Large intestine (tissue), 3 donors: ENCODE results near the gene CRMP1. TPM values are rescaled to one million over a fixed set of nuclear protein-coding genes. Genes with fewer than 3 reads are reported as not detected.

ENCODE experiments used
- DNase-seq, 2 donors: peaks; one replicate each; pipeline versions ENCODE4 v3.0.0 to v3.0.0-alpha.2; 2013
- H3K27ac ChIP-seq: one replicate; pipeline ENCODE4 v1.5.1; 2013; ENCODE audit warnings: low read length
- H3K27me3 ChIP-seq: 2 replicates; pipeline ENCODE4 v1.6.1; 2013; ENCODE audit warnings: low read length; ENCODE audit not compliant: control insufficient read depth, insufficient read depth
- H3K36me3 ChIP-seq: 2 replicates; pipeline ENCODE4 v1.6.1; 2013; ENCODE audit warnings: low read length; ENCODE audit not compliant: control insufficient read depth, insufficient read depth
- H3K4me1 ChIP-seq: one replicate; pipeline ENCODE4 v1.6.1; 2013; ENCODE audit warnings: low read length; ENCODE audit not compliant: control insufficient read depth, insufficient read depth
- H3K4me3 ChIP-seq: one replicate; pipeline ENCODE4 v1.5.1; 2013; ENCODE audit warnings: low read length
- H3K9me3 ChIP-seq: one replicate; pipeline ENCODE4 v1.6.1; 2013; ENCODE audit warnings: mild to moderate bottlenecking, low read depth, low read length, moderate library complexity; ENCODE audit not compliant: control insufficient read depth
- WGBS: methylation state at CpG from one replicate; pipeline ENCODE4 v1.1.5; 2013; ENCODE audit warnings: low lambda C conversion rate; ENCODE audit not compliant: insufficient coverage; 5-methylcytosine and 5-hydroxymethylcytosine counted together
- polyA plus RNA-seq: library from polyadenylated mRNA; unstranded; fragments of 120-200 nt; gene quantifications from one replicate; pipeline ENCODE4 v1.2.1, GENCODE V29; 2013

CRMP1 gene
- polyA plus RNA-seq, 1 donor = 31.5 TPM

DNA sequence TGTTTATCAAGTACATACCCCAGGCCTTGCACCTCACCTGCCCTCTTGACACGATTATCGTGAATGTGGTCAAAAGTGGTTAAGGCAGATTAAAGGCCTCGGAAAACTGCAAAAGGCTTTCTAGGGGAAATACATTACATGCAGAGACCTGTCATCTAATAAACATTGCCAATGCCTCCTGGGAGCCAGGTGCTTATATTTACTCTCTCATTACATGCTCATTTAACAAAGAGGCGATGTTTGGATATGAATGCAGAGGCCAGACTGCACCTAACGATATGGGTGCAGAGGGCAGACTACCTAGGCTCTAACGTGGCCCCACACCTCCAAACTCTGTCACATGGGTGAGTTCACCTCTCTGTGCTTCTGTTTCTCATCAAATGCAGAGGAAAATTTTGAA lies 14.5 kb downstream of the CRMP1 start:
- no peak for DNase-seq
- no peaks in the 10 kb centered on the region for H3K4me1 ChIP-seq
- WGBS = 71% methylated on average over 1 of the region's 6 CpGs
- H3K27ac ChIP-seq = no peak overlapping the region
- H3K27me3 ChIP-seq = no peaks in the 10 kb centered on the region
- no peaks in the 10 kb centered on the region for H3K9me3 ChIP-seq
- H3K4me3 ChIP-seq = no peak overlapping the region
- H3K36me3 ChIP-seq = no peaks in the 10 kb centered on the region

DNA sequence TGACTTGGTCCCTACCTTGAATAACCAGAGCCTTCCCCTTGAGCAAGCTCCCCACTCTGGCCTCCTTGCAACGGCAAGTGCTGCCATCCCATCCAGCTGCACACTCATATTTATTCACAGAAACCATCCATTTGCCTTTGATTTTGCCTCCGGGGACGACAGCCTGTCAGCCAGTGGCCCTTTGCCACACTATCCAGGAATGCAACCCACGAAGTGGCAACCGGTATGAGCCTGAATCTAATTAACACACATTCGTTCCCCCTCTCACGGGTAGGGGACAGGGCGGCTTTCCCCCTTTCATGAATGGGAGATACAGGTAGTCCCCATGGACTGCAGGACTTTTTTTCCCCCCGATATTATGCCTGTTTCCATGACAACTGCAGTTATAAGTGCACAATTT lies 15.5 kb downstream of the CRMP1 start:
- Histone ChIP-seq H3K4me3 (no peak overlapping the region), H3K27me3 (no peaks in the 10 kb centered on the region), H3K9me3 (no peaks in the 10 kb centered on the region), H3K4me1 (no peaks in the 10 kb centered on the region), H3K27ac (no peak overlapping the region), H3K36me3 (no peaks in the 10 kb centered on the region)
- DNase-seq = no peak
- no CpG with 5 or more reads among the region's 9 CpGs for WGBS

DNA sequence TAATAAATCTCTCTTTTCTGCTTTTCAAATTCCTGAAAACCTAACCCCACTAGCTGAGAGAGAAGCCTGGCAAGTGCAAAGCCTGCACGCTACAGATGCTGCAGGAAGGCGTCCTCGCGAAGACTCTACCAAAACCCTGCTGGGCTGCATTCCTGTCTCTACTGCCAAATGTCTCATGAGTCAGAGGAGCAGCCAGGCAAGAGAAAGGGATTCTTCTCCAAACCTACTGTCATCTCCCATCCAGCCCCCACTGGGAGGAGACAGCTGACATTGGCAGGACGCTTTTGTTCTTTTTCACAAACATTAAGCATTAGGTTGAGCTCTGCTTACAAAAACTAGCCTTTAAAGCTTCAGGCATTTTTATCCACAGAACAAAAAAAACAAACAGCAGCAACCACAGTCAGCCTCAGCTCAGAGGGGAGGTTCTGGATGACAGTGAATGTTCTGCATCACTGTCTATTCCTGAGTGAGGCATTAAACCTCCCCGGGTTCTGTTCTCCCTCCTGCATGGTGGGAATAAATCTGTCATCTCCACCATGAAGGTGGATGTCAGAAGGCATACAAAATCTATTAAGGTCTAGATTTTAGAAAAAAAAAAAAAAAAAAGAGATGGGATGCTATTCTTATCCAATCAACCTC lies 18.0 kb downstream of the CRMP1 start:
- no peak for DNase-seq
- H3K4me1 ChIP-seq = no peaks in the 10 kb centered on the region
- no peaks in the 10 kb centered on the region for H3K9me3 ChIP-seq
- H3K36me3 ChIP-seq = no peaks in the 10 kb centered on the region
- no peak overlapping the region for H3K4me3 ChIP-seq
- no peaks in the 10 kb centered on the region for H3K27me3 ChIP-seq
- no peak overlapping the region for H3K27ac ChIP-seq
- WGBS = no CpG with 5 or more reads among the region's 6 CpGs

DNA sequence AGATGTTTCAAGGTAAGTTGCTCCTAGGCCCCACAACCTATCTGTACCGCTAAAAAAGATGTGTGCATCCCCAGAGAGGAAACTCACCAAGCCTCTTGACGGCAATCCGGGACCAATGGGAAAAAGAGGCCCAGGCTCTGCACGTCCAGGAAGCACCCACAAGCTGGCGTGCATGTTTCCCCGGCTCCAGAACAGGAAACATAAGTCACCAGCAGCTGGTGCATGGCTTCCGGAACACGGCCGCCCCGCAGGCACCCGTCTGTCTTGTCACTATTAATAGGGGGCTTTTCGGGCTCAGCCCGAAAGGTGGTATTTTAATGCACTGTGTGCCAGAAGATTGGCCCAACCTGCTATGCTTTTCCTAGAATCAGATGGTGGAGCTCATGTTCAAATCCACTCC lies 22.2 kb downstream of the CRMP1 start:
- no peaks in the 10 kb centered on the region for H3K4me1 ChIP-seq
- no peaks in the 10 kb centered on the region for H3K36me3 ChIP-seq
- H3K27me3 ChIP-seq = no peaks in the 10 kb centered on the region
- DNase-seq = no peak
- no CpG with 5 or more reads among the region's 13 CpGs for WGBS
- no peak overlapping the region for H3K27ac ChIP-seq
- H3K9me3 ChIP-seq = no peaks in the 10 kb centered on the region
- no peak overlapping the region for H3K4me3 ChIP-seq

DNA sequence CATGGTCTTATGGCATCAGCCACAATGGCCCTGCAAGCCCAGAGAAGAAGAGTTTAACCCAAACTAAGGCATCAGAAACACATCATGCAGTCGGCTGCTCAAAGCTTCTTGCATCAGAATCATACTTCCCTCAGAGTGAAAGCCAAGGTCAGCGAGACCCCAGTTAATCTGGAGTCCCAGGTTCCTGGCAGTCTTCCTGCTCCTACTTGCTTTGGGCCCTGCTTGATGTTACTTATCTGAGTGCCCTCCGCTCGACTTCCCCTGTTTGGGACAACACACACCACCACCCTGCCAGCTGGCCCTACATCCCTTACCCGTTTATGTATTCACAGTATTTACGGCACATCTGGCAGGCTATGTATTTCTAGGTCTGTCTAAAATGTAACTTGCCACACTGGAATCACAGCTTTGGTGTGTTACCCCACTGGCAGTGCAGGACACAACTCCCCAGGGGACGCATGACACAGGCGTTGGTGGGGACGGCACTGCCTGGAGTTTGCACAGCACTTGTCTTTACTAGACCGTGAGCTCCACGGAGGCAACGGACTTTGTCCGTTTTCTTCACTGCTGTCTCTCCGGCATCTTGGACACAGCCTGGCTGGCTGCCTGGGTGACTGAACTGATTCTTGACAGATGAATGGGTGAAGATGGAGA lies 22.8 kb downstream of the CRMP1 start:
- no peaks in the 10 kb centered on the region for H3K36me3 ChIP-seq
- H3K4me3 ChIP-seq = no peak overlapping the region
- no peak overlapping the region for H3K27ac ChIP-seq
- H3K27me3 ChIP-seq = no peaks in the 10 kb centered on the region
- H3K9me3 ChIP-seq = no peaks in the 10 kb centered on the region
- no peaks in the 10 kb centered on the region for H3K4me1 ChIP-seq
- no peak for DNase-seq
- WGBS = no CpG with 5 or more reads among the region's 14 CpGs

- Histone ChIP-seq H3K9me3 (no peaks in the 10 kb centered on the region), H3K27me3 (no peaks in the 10 kb centered on the region), H3K27ac (no peak overlapping the region), H3K4me1 (no peaks in the 10 kb centered on the region), H3K36me3 (no peaks in the 10 kb centered on the region), H3K4me3 (no peak overlapping the region)
- no CpG with 5 or more reads among the region's 3 CpGs for WGBS
- DNase-seq = no peak
Observed at GRCh38 chr4:5867866-5868265, 25.0 kb downstream of the CRMP1 start.

GRCh38 chr4:5866841-5867813 lies 25.8 kb downstream of the CRMP1 start:
- DNase-seq = no peak
- Histone ChIP-seq H3K36me3 (no peaks in the 10 kb centered on the region), H3K27me3 (no peaks in the 10 kb centered on the region), H3K27ac (no peak overlapping the region), H3K4me3 (no peak overlapping the region), H3K4me1 (no peaks in the 10 kb centered on the region), H3K9me3 (no peaks in the 10 kb centered on the region)
- WGBS = 85% methylated on average over 4 of the region's 10 CpGs

DNA sequence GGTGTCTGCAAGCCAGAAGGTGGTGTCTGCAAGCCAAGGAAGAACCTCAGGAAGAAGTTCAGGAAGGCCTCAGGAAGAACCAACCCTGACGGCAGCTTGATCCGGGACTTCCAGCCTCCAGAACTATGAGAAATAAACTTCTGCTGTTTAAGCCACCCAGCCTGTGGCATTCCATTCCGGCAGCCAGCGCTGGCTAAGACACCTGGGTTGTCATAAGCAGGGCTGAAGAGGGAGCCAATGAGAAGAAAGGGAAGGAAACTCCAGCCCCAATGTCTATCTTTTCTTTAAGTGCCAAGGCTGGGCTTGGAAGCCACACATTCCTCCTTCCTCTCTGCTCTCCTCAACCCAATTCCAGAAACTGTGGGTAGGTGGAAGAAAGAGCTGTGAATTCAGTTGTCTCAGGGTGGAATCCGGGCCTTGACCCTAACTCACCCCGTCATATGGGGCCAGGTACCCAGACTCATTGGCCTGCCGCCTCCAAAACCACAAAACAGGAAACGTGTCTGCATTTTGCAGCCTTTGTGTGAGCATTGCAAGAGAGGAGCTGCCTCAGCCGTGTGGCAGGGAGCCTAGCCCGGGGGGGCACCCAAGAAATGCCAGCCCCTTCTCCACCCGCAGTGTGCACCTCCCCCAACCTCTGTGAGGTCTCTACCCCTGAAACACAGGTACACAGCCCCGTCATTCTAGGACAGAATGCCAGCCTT lies 26.8 kb downstream of the CRMP1 start:
- Histone ChIP-seq H3K27ac (no peak overlapping the region), H3K4me1 (no peaks in the 10 kb centered on the region), H3K27me3 (no peaks in the 10 kb centered on the region), H3K4me3 (no peak overlapping the region), H3K9me3 (no peaks in the 10 kb centered on the region), H3K36me3 (no peaks in the 10 kb centered on the region)
- no CpG with 5 or more reads among the region's 12 CpGs for WGBS
- DNase-seq = no peak

DNA sequence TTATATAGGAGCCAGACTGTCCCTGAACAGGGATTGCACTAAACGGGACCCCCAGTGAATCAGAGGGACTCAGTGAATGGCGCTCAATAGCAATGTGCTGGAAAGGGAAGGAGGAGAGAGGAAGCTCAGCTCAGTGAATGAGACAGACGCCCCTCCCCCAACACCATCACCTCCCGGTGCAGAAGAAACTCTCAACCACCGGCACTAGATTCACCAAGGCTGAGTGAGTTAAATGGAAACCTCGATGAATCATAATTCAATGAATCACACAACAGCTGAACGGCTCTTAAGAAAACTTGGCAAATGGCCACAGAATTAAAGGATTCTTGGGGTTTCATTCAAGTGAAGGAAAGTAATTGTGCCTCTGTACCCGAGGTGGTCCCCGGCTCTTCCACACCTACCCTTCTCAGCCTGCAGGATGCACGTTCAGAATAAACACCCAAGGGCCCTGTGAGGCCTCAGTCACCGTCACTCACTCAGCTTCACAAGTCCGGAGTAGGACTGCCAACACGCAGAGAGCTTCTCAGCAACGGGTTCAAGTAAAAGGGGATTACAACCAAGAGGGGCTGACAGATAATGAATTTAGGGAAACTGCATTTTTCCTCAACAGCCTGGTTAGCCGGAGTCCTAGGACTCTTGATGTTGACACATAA lies 29.3 kb downstream of the CRMP1 start:
- DNase-seq = no peak
- no peaks in the 10 kb centered on the region for H3K9me3 ChIP-seq
- H3K4me1 ChIP-seq = no peaks in the 10 kb centered on the region
- H3K36me3 ChIP-seq = no peaks in the 10 kb centered on the region
- H3K4me3 ChIP-seq = no peak overlapping the region
- no peaks in the 10 kb centered on the region for H3K27me3 ChIP-seq
- no peak overlapping the region for H3K27ac ChIP-seq
- WGBS = no CpG with 5 or more reads among the region's 15 CpGs
